C4-2B (cell line): ENCODE results near the gene TENT5A.

ENCODE experiments used
- H3K27ac ChIP-seq: fragments of 450-650 bp; 2 replicates; pipeline ENCODE4 v1.5.1; 2017
- CTCF ChIP-seq: fragments of 450-650 bp; conservative IDR thresholded peaks from 2 replicates; pipeline ENCODE4 v1.5.1; 2017; ENCODE audit warnings: mild to moderate bottlenecking
- ZFX ChIP-seq: fragments of 450-650 bp; IDR thresholded peaks from 2 replicates; pipeline ENCODE4 v1.6.1; 2017

Gene TENT5A

GRCh38 chr6:81727876-81728517, 24.5 kb downstream of the TENT5A start:
- TF ChIP-seq ZFX (no peak), CTCF (no peak)
- H3K27ac ChIP-seq, result no peak overlapping the region

- no peak for TF ChIP-seq ZFX
- no peak for TF ChIP-seq CTCF
- H3K27ac ChIP-seq, result no peak overlapping the region
These were observed 27.4 kb downstream of the TENT5A start for GRCh38 chr6:81725127-81725526.

- no peak for TF ChIP-seq ZFX
- TF ChIP-seq CTCF, result no peak
- H3K27ac ChIP-seq, result no peak overlapping the region
These were observed 29.8 kb downstream of the TENT5A start for GRCh38 chr6:81722506-81723223.

- no peak overlapping the region for H3K27ac ChIP-seq
- TF ChIP-seq ZFX, result no peak
- TF ChIP-seq CTCF, result no peak
These were observed 32.1 kb downstream of the TENT5A start for GRCh38 chr6:81720427-81720826.

- no peak overlapping the region for H3K27ac ChIP-seq
- no peak for TF ChIP-seq ZFX
- no peak for TF ChIP-seq CTCF
These were observed 34.4 kb downstream of the TENT5A start for GRCh38 chr6:81718126-81718525.

GRCh38 chr6:81714684-81715083, 37.8 kb downstream of the TENT5A start:
- no peak for TF ChIP-seq ZFX

GRCh38 chr6:81713205-81713604, 39.3 kb downstream of the TENT5A start:
- TF ChIP-seq ZFX (no peak), CTCF (no peak)
- H3K27ac ChIP-seq, result no peak overlapping the region

More at GRCh38 chr6:81714684-81715083, 37.8 kb downstream of the TENT5A start:
- H3K27ac ChIP-seq, result no peak overlapping the region
